ENCODE data around the gene PRRC2B. TPM values are rescaled to one million over a fixed set of nuclear protein-coding genes. Genes with fewer than 3 reads are reported as not detected.
A peak's percentile ranks its signal among the peaks of the same experiment; 100 is the strongest.

The PRRC2B gene
- total RNA-seq, 1 experiment from 2014 or later = 200 TPM

- ATAC-seq = peak; percentile 69
Observed at GRCh38 chr9:131366761-131367401, 27.0 kb upstream of the PRRC2B start.

GRCh38 chr9:131367450-131367849 is 26.4 kb upstream of the PRRC2B start:
- intact Hi-C loops (cut with micrococcal nuclease; ENCODE audit: unreplicated experiment) = no loop called here

More at GRCh38 chr9:131366761-131367401, 27.0 kb upstream of the PRRC2B start:
- H3K27ac ChIP-seq (ENCODE audit: low read length) = no peak overlapping the region
- ChIA-PET POLR2A (no interaction called here), CTCF (interaction anchor here (0.5 to 0.6 kb wide), 3 partner anchors 15 to 660 kb away, joined by 3 to 6 read pairs (median 3); no protein-coding TSS in a partner anchor)
- no peaks in the 10 kb centered on the region for H3K27me3 ChIP-seq (ENCODE audit: control insufficient read depth, insufficient read depth, low read length)
- no peak overlapping the region for H3K4me3 ChIP-seq (ENCODE audit: low read depth in 2 of 2, low read length in 2 of 2)
- intact Hi-C loops (cut with micrococcal nuclease; ENCODE audit: unreplicated experiment) (no loop called here), in situ Hi-C loops (cut with HindIII; ENCODE audit: low pct_unique_long_range_greater_than_20kb, low sequenced_read_pairs) (no loop called here)
- DNase-seq (ENCODE audit: low read depth, low spot score) = no peak
- no peaks in the 10 kb centered on the region for H3K36me3 ChIP-seq (ENCODE audit: control insufficient read depth, insufficient read depth, low read length)
- TF ChIP-seq REST (IDR thresholded peaks at IDR 0.05; ENCODE audit: insufficient read depth in 1 of 2, low read depth in 2 of 2, low read length in 1 of 2) (no peak), TCF7L2 (IDR thresholded peaks at IDR 0.05; ENCODE audit: low read depth, low read length) (no peak), SIN3A (IDR thresholded peaks at IDR 0.05; ENCODE audit: borderline replicate concordance, insufficient read depth, low read depth, low read length) (no peak), POLR2AphosphoS5 (IDR thresholded peaks at IDR 0.05; ENCODE audit: low read depth, low read length) (no peak)
- TF ChIP-seq, protein P1, sequence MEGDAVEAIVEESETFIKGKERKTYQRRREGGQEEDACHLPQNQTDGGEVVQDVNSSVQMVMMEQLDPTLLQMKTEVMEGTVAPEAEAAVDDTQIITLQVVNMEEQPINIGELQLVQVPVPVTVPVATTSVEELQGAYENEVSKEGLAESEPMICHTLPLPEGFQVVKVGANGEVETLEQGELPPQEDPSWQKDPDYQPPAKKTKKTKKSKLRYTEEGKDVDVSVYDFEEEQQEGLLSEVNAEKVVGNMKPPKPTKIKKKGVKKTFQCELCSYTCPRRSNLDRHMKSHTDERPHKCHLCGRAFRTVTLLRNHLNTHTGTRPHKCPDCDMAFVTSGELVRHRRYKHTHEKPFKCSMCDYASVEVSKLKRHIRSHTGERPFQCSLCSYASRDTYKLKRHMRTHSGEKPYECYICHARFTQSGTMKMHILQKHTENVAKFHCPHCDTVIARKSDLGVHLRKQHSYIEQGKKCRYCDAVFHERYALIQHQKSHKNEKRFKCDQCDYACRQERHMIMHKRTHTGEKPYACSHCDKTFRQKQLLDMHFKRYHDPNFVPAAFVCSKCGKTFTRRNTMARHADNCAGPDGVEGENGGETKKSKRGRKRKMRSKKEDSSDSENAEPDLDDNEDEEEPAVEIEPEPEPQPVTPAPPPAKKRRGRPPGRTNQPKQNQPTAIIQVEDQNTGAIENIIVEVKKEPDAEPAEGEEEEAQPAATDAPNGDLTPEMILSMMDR (IDR thresholded peaks at IDR 0.05) = no peak; the same call in 1 of the 2 replicates
- H3K9me3 ChIP-seq (ENCODE audit: control insufficient read depth, insufficient read depth, low read depth, low read length) = no peaks in the 10 kb centered on the region
- H3K4me1 ChIP-seq (ENCODE audit: control insufficient read depth, insufficient read depth, low read length) = no peaks in the 10 kb centered on the region; the same call in 1 of the 2 replicates
- BruUV-seq (replicated peaks) = no TSS peak

More at GRCh38 chr9:131367450-131367849, 26.4 kb upstream of the PRRC2B start:
- no peak for DNase-seq (ENCODE audit: low read depth, low spot score)
- H3K4me3 ChIP-seq (ENCODE audit: low read depth in 2 of 2, low read length in 2 of 2) = no peak overlapping the region
- POLR2A ChIA-PET = no interaction called here
- CTCF ChIA-PET = interaction anchor here (0.5 to 0.6 kb wide), 2 partner anchors 14 to 660 kb away, joined by 3 to 6 read pairs; no protein-coding TSS in a partner anchor
- no peaks in the 10 kb centered on the region for H3K9me3 ChIP-seq (ENCODE audit: control insufficient read depth, insufficient read depth, low read depth, low read length)
- BruUV-seq (replicated peaks) = no TSS peak
- no peak for ATAC-seq
- TF ChIP-seq REST (IDR thresholded peaks at IDR 0.05; ENCODE audit: insufficient read depth in 1 of 2, low read depth in 2 of 2, low read length in 1 of 2) = no peak
- TF ChIP-seq, protein P1 (IDR thresholded peaks at IDR 0.05) = no peak
- TF ChIP-seq SIN3A (IDR thresholded peaks at IDR 0.05; ENCODE audit: borderline replicate concordance, insufficient read depth, low read depth, low read length) = no peak
- no peak overlapping the region for H3K27ac ChIP-seq (ENCODE audit: low read length)
- H3K4me1 ChIP-seq (ENCODE audit: control insufficient read depth, insufficient read depth, low read length) = peaks cover 3% of the 10 kb centered on the region
- no peaks in the 10 kb centered on the region for H3K36me3 ChIP-seq (ENCODE audit: control insufficient read depth, insufficient read depth, low read length)
- in situ Hi-C loops (cut with HindIII; ENCODE audit: low pct_unique_long_range_greater_than_20kb, low sequenced_read_pairs) = no loop called here
- no peaks in the 10 kb centered on the region for H3K27me3 ChIP-seq (ENCODE audit: control insufficient read depth, insufficient read depth, low read length)

All from Panc1 (cell line).